ENCODE data around the gene FTO.

The FTO gene

GRCh38 chr16:53966821-53967571 lies 263.0 kb downstream of the FTO start:
- no peak for DNase-seq (ENCODE audit: low spot score)

DNA sequence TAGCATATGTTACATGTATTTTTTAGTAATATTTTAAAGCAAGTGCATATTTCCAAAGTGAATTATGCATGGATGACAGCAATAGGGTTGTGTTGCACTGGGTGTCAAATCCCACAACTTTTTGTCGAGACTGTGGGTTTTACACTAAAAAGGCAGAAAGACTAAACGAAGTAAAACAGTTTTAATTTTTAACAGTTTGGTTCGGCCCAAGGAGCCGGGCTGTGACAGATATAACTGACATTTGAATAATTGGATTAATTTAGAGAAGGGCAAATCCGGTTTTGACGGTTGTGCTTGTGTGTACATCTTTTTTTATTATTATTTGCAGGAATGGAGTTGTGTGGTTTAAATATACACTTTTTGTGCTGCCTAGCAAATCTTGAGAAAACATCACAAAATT lies 263.6 kb downstream of the FTO start:
- DNase-seq (ENCODE audit: low spot score), result no peak

DNA sequence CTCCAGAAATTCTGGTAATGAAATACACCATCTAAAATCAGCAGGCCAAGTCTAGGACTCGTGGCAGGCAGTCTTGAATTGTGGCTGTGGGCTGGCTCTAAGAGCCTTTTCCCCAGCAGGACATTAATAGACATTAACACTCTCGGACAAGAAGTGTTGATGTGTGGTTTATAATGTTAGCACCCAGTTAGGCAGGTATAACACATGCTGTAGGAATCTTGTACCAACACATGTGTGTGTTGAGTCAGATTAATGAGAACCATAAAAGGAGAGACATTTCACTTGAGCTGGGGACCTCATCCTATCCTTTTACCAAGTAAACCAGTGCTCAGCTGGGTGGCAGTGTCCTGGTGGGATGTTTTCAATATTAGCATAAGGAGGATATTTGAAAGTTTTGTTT lies 264.5 kb downstream of the FTO start:
- peak; percentile 26 for DNase-seq (ENCODE audit: low spot score)

GRCh38 chr16:53968896-53969295 lies 264.9 kb downstream of the FTO start:
- no peak for DNase-seq (ENCODE audit: low spot score)

- DNase-seq (ENCODE audit: low spot score), result no peak
These were observed 267.7 kb downstream of the FTO start for GRCh38 chr16:53971616-53972015.

DNA sequence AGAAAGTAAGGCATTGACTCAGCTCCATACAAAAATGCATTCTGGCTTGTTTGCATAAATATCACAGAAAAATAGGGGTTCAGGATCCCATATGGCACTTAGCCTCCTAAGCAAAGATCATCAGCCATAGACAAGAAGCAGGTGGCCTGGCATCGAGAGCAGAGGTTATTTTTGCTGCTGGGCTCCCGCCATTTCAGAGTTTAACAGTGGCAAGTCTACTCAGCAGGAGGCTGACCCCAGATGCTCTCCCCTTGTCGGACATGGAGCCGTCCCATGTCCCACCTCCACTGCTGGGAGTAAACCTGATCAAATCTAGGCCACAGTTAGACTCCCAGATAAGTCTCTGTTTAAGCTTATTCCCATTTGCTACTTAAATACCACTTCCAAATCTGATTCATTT lies 269.1 kb downstream of the FTO start:
- DNase-seq (ENCODE audit: low spot score), result no peak

DNA sequence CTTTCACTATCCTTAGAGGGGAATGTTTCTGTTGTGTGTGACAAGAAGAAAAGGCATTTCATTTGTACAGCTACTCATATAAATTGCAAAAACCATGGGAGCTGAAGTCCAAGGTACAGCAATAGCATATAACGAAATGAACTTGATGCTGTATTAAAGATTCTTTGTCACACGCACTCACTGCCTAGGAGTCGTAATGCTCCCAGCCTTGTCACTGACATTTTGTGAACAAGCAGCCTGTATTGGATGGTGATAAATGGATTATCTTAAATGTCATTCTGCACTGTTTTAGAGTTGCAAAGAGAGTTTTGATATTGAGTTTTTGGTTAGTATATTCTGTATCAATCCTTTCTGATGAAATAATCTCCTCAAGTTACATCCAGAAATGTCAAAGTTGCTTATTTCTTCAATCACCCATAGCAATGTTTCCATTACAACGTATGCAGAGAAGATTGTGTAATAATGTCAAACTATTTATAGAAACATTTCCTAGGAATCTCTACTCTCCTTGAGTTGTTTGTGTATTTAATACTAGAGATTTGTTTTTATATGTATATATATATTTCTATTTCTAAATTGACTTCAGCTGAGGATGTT lies 270.6 kb downstream of the FTO start:
- no peak for DNase-seq (ENCODE audit: low spot score)

DNA sequence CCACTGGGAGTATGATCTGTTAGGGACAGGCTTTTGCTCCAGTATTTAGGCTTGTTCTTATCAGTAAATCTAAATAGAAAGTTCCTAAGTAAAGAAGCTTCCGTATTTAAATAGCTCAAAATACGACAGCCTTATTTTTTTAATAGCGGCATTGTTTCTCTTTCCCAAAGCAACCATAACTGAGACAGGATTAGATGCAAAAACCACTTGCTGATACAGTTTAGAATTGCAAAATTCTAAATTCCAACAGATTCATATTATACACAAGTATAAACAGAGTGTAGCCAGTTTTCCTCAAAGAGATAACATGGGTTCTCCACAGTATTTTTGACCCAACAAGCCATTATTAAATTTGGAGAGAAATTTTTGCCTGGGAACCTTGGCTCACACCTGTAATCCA lies 276.7 kb downstream of the FTO start:
- DNase-seq (ENCODE audit: low spot score), result no peak

DNA sequence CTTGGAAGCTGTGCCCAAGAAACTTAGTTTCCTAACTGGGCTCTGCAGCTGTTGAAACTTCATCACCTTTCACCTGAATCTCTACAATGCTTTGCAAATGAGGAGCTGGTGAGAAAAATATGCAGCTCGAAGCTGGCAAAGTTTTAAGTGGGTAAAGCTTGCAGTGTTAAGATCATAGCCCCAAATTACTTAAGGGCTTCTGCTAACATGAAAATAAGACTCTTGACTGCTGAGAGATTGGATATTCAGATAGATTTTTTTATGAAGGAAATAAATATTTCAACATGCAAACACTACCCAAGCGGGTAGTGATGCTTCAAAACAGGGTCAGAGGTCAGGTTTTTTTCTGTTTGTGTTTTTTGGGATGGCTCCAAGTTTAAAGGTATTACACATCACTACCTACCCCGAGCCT lies 278.7 kb downstream of the FTO start:
- DNase-seq (ENCODE audit: low spot score), result no peak

DNA sequence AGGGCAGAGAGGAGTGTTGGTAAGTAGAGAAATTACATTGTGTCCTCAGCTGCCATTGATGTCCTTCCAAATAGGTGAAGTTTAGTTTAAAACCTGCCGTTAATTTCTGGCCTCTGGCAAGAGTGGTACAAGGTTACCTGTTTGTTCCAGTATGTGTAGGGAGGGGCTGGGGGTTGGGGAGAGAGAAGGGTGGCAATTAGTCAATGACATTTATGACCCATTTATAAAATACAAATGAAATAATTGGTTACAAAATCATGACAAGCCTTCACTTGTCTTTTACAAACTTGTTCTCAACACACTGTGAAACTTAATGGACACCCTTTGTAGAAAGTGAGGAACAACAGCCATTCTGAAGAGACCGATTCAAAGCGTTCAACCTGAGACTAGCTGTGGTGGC lies 281.0 kb downstream of the FTO start:
- no peak for DNase-seq (ENCODE audit: low spot score)

- no peak for DNase-seq (ENCODE audit: low spot score)
These were observed 281.9 kb downstream of the FTO start for GRCh38 chr16:53985861-53986260.

DNA sequence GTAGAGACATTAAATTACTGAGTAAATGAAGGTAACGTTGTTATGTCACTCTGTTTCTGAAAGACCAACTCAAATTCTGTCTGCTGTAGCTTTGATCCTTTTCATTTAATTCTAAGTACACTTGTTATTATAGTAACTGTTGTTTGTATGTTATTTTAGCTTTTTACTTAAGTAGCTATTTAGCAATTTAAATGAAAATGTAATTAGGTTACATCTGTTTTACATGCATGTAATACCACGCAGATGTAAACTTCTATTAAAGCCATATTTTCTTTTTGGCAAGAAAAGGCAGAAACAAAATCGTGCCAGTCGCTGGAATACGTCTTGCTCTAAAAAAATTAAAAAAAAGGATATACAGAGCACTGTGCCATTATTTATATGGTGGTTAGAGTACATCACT lies 282.8 kb downstream of the FTO start:
- no peak for DNase-seq (ENCODE audit: low spot score)

GRCh38 chr16:53988136-53988535 lies 284.2 kb downstream of the FTO start:
- no peak for DNase-seq (ENCODE audit: low spot score)

GRCh38 chr16:53989597-53989996 lies 285.6 kb downstream of the FTO start:
- no peak for DNase-seq (ENCODE audit: low spot score)

GRCh38 chr16:53991754-53992378 lies 287.9 kb downstream of the FTO start:
- no peak for DNase-seq (ENCODE audit: low spot score)

DNA sequence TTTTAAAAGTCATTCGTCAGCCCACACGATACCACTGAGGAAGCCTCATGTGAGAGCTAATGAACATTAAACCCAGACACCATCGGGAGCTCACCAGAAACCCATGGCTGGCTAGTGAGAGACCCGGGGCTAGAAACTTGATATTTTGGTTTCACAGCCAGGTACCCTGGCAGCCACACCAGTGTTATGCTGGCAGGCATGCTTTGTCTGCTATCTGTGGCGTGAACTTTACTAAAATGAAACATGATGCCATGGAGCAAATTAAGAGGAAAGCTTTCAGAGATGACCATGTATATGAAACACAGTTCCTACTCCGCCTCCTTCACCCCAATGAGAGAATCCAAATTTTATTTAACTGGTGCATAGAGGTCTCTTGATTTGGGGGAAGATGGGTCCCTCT lies 291.4 kb downstream of the FTO start:
- DNase-seq (ENCODE audit: low spot score), result no peak

DNA sequence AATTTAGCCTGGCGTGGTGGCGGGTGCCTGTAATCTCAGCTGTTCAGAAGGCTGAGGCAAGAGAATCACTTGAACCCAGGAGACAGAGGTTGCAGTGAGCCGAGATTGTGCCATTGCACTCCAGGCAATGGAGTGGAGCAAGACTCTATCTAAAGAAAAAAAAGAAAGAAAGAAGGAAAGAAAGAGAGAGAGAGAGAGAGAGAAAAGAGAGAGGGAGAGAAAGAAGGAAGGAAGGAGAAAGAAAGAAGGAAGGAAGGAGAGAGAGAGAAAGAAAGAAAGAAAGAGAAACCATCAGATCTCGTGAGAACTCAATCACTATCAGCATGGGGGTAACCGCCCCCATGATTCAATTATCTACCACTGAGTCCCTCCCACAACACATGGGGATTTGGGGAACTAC lies 293.0 kb downstream of the FTO start:
- DNase-seq (ENCODE audit: low spot score), result no peak

DNA sequence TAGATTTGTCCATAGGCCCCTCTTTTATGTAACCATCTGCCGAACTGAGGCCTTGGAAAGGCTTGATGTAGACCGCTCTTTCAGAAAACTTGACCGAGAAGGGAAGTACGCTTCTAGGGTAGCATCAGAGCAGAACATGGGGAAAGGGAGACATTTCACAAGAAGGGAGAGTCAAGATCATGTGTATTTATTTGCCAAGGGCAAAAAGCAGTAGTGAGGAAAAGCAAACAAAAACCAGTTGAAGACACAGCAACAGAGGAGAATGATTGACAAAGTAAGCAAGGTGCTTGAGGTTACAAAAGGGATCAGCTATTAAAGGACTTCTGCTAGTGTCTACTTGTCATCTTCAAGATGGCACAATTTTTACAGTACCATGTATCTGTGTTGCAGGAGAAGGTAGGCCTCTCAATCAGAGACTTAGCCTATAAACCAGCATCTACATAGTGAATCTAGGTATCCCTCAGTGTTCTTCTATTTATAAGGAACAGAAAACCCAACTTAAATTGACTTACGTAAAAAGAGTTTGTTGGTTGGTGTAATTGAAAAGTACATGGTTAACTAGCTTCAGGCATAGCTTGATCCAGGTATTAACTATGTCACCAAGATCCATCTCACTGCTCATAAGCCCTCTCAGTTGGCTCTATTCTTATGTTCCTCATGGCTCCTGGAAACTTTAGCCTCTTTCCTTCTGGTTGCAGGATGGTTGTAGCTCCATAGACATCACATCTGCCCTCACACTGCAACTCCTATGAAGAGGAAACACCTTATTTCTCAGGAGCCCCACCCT lies 294.3 kb downstream of the FTO start:
- no peak for DNase-seq (ENCODE audit: low spot score)

- DNase-seq (ENCODE audit: low spot score), result no peak
These were observed 295.1 kb downstream of the FTO start for GRCh38 chr16:53998966-53999522.

GRCh38 chr16:53999841-54000240 lies 295.9 kb downstream of the FTO start:
- DNase-seq (ENCODE audit: low spot score), result peak; percentile 31

DNA sequence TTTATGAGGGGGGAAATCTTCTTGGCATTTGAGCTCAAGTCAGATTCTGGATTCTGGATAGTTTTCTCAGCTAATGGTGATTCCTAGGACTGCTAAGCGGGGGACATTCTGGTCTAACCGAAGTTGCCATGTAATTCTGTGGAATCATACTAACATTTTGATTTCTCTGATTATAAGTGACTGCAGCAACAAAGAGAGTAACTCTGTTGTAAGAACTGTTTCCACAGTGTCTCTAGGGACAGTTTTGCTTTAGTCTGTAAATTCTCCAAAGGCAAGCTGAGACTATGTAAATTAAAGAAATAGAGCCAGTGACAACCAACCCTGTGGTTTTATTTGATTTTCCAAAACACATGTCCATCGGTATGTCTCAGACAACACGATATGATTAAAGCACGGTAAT lies 296.4 kb downstream of the FTO start:
- DNase-seq (ENCODE audit: low spot score), result no peak

GRCh38 chr16:54006693-54007092 lies 302.7 kb downstream of the FTO start:
- no peak for DNase-seq (ENCODE audit: low spot score)

Measured in AG20443 (cell line).